Subcutaneous abdominal adipose tissue (tissue), 5 donors: Measurements from ENCODE around the gene ZFYVE21.
A peak's percentile ranks its signal among the peaks of the same experiment; 100 is the strongest.
"Not testable (repeated sequence)": the region's sequence is repeated elsewhere in the genome, so short reads cannot be mapped to it uniquely, and the experiment has no call there.

Source experiments
- H3K27ac ChIP-seq: one replicate; pipeline ENCODE4 v1.7.0; 2013; ENCODE audit warnings: low read depth, mild to moderate bottlenecking, inconsistent platforms, low read length, moderate library complexity
- H3K27me3 ChIP-seq, 5 donors: one replicate each; pipeline ENCODE4 v1.7.0; 2013; ENCODE audit warnings: low read length in 5 of 5, inconsistent platforms in 1 of 5; ENCODE audit not compliant: control insufficient read depth in 5 of 5, insufficient read depth in 4 of 5
- H3K36me3 ChIP-seq, 5 donors: one replicate each; pipeline ENCODE4 v1.7.0; 2013; ENCODE audit warnings: low read length in 5 of 5; ENCODE audit not compliant: control insufficient read depth in 5 of 5, insufficient read depth in 5 of 5
- H3K4me1 ChIP-seq, 5 donors: one replicate each; pipeline ENCODE4 v1.7.0; 2013; ENCODE audit warnings: low read length in 5 of 5, mild to moderate bottlenecking in 3 of 5, moderate library complexity in 1 of 5; ENCODE audit not compliant: control insufficient read depth in 5 of 5, insufficient read depth in 5 of 5
- H3K4me3 ChIP-seq, 5 donors: one replicate each; pipeline ENCODE4 v1.7.0; 2013; ENCODE audit warnings: low read length in 5 of 5, low read depth in 1 of 5
- H3K9ac ChIP-seq, 5 donors: one replicate each; pipeline ENCODE4 v1.7.0; 2013; ENCODE audit warnings: low read length in 5 of 5, mild to moderate bottlenecking in 4 of 5, moderate library complexity in 3 of 5
- H3K9me3 ChIP-seq, 5 donors: one replicate each; pipeline ENCODE4 v1.7.0; 2013; ENCODE audit warnings: low read length in 5 of 5; ENCODE audit not compliant: control insufficient read depth in 5 of 5
- donor health status: healthy.
- donor health status: healthy.
- donor health status: healthy.
- donor health status: healthy.
- donor health status: healthy.

ZFYVE21 gene

GRCh38 chr14:103691655-103692054 is 24.0 kb upstream of the ZFYVE21 start:
- H3K9me3 ChIP-seq, H3K9ac ChIP-seq, H3K4me3 ChIP-seq, H3K27ac ChIP-seq, H3K27me3 ChIP-seq: not testable (repeated sequence)
- Histone ChIP-seq H3K4me1 (peaks cover 8 to 33% (median 26%) of the 10 kb centered on the region in 5 donors), H3K36me3 (peaks cover 0 to 73% (median 51%) of the 10 kb centered on the region in 5 donors)

GRCh38 chr14:103692159-103692558 is 23.5 kb upstream of the ZFYVE21 start:
- H3K4me1 ChIP-seq: peaks cover 8 to 33% (median 26%) of the 10 kb centered on the region in 5 donors
- H3K9me3 ChIP-seq: no peaks in the 10 kb centered on the region
- no peak overlapping the region for H3K4me3 ChIP-seq
- no peak overlapping the region for H3K9ac ChIP-seq
- H3K27me3 ChIP-seq: no peaks in the 10 kb centered on the region
- H3K27ac ChIP-seq: no peak overlapping the region
- H3K36me3 ChIP-seq: peaks cover 0 to 68% (median 46%) of the 10 kb centered on the region in 5 donors

- Histone ChIP-seq H3K4me1 (peaks cover 13 to 36% (median 32%) of the 10 kb centered on the region in 5 donors), H3K36me3 (peaks cover 0 to 71% (median 45%) of the 10 kb centered on the region in 5 donors), H3K4me3 (no peak overlapping the region), H3K27me3 (no peaks in the 10 kb centered on the region), H3K27ac (no peak overlapping the region), H3K9ac (no peak overlapping the region), H3K9me3 (no peaks in the 10 kb centered on the region)
Observed at GRCh38 chr14:103692871-103693270, 22.7 kb upstream of the ZFYVE21 start.

GRCh38 chr14:103693515-103693914 is 22.1 kb upstream of the ZFYVE21 start:
- peaks cover 13 to 41% (median 38%) of the 10 kb centered on the region in 5 donors for H3K4me1 ChIP-seq
- H3K9ac ChIP-seq: no peak overlapping the region
- H3K36me3 ChIP-seq: peaks cover 0 to 71% (median 43%) of the 10 kb centered on the region in 5 donors

GRCh38 chr14:103694572-103695026 is 21.0 kb upstream of the ZFYVE21 start:
- no peak overlapping the region for H3K27ac ChIP-seq
- H3K27me3 ChIP-seq: no peaks in the 10 kb centered on the region
- H3K4me1 ChIP-seq: peaks cover 10 to 43% (median 35%) of the 10 kb centered on the region in 5 donors
- no peak overlapping the region for H3K9ac ChIP-seq
- no peaks in the 10 kb centered on the region for H3K9me3 ChIP-seq
- peaks cover 0 to 72% (median 48%) of the 10 kb centered on the region in 5 donors for H3K36me3 ChIP-seq
- H3K4me3 ChIP-seq: no peak overlapping the region

More at GRCh38 chr14:103693515-103693914, 22.1 kb upstream of the ZFYVE21 start:
- H3K4me3 ChIP-seq: no peak overlapping the region
- H3K27me3 ChIP-seq: no peaks in the 10 kb centered on the region
- no peaks in the 10 kb centered on the region for H3K9me3 ChIP-seq
- no peak overlapping the region for H3K27ac ChIP-seq

GRCh38 chr14:103695296-103696069 is 20.1 kb upstream of the ZFYVE21 start:
- Histone ChIP-seq H3K36me3 (peaks cover 0 to 73% (median 45%) of the 10 kb centered on the region in 5 donors), H3K4me1 (peaks cover 10 to 51% (median 43%) of the 10 kb centered on the region in 5 donors), H3K27ac (no peak overlapping the region)

GRCh38 chr14:103696070-103696402 is 19.6 kb upstream of the ZFYVE21 start:
- Histone ChIP-seq H3K9ac (peak overlapping the region in 1 of 5 donors; percentile 14), H3K27me3 (no peaks in the 10 kb centered on the region), H3K27ac (peak overlapping the region; percentile 42), H3K9me3 (no peaks in the 10 kb centered on the region), H3K4me3 (no peak overlapping the region), H3K36me3 (peaks cover 0 to 76% (median 45%) of the 10 kb centered on the region in 5 donors), H3K4me1 (peaks cover 10 to 57% (median 48%) of the 10 kb centered on the region in 5 donors)

More at GRCh38 chr14:103695296-103696069, 20.1 kb upstream of the ZFYVE21 start:
- no peak overlapping the region for H3K4me3 ChIP-seq
- no peak overlapping the region for H3K9ac ChIP-seq
- H3K9me3 ChIP-seq: no peaks in the 10 kb centered on the region
- H3K27me3 ChIP-seq: no peaks in the 10 kb centered on the region

GRCh38 chr14:103696466-103697071 is 19.0 kb upstream of the ZFYVE21 start:
- Histone ChIP-seq H3K9ac (peak overlapping the region in 2 of 5 donors; percentile 14 to 30), H3K4me1 (peaks cover 10 to 62% (median 53%) of the 10 kb centered on the region in 5 donors), H3K36me3 (peaks cover 0 to 78% (median 46%) of the 10 kb centered on the region in 5 donors)

GRCh38 chr14:103697206-103697602 is 18.4 kb upstream of the ZFYVE21 start:
- Histone ChIP-seq H3K9ac (peak overlapping the region in 2 of 5 donors; percentile 4 to 49), H3K27ac (peak overlapping the region; percentile 42), H3K4me3 (no peak overlapping the region), H3K9me3 (no peaks in the 10 kb centered on the region), H3K27me3 (no peaks in the 10 kb centered on the region), H3K4me1 (peaks cover 10 to 68% (median 57%) of the 10 kb centered on the region in 5 donors), H3K36me3 (peaks cover 0 to 80% (median 49%) of the 10 kb centered on the region in 5 donors)

More at GRCh38 chr14:103696466-103697071, 19.0 kb upstream of the ZFYVE21 start:
- H3K27ac ChIP-seq: peak overlapping the region; percentile 42
- no peaks in the 10 kb centered on the region for H3K27me3 ChIP-seq
- H3K4me3 ChIP-seq: no peak overlapping the region
- no peaks in the 10 kb centered on the region for H3K9me3 ChIP-seq
